GM21390 (cell line): ENCODE data around the gene RGPD5.
A peak's percentile ranks its signal among the peaks of the same experiment; 100 is the strongest.
"Not testable (repeated sequence)": the region's sequence is repeated elsewhere in the genome, so short reads cannot be mapped to it uniquely, and the experiment has no call there.

Experiments used
- ATAC-seq: cut with Tn5 transposase; IDR thresholded peaks from one replicate; pipeline ENCODE4 v1.9.1; 2021; ENCODE audit not compliant: unreplicated experiment

The RGPD5 gene

DNA sequence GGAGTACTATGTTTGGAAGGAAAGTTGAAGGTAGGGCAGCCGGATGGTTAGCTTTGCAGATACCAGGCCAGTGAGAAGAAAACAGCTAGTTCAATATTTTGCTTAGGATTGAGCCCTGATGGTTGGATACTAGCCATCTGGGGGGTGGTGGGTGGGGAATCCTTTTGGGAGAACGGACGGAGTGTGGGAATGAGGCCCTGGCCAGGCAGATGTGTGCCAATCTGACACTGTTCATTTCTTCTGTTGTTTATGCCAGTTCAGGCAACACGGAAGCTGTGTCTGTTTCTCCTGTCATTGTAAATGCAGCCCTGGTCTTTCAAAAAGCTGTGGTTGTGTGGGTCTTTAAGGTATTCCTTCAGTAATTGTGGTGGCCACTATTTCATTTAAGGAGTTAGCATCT, 96.9 kb downstream of the RGPD5 start:
- ATAC-seq = not testable (repeated sequence)

DNA sequence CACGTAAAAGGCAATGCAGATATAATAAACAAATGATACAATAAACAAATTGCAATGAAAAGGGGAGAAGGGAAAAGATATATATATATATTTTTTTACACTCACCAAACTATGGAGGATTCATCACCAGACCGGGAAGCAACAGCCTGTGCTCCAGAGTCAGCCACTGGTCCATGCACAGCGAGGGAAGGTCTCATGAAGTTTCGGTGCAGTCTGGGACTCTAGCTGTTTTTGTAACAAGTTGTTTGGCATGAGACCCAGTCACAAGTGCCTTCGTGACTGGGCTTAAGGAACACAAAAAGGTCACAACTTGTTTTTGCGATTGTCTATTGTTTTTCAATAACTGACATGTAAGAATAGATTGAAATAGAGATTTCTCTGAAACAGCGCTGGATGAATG, 99.6 kb downstream of the RGPD5 start:
- not testable (repeated sequence) for ATAC-seq

DNA sequence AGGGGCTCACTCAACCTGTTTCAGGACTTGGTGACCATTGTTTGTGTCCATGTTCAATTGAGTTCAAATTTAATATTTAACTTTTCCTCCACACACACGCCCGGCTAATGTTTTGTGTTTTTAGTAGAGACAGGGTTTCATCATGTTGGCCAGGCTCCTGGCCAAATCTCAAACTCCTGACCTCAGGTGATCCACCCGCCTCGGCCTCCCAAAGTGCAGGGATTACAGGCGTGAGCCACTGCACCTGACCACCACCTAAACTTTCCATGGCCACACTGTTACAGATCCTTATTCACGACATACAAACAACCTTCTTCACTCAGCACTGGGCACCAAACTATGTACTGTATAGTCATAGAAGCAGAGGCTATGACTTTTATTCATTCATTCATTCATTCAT, 100.0 kb downstream of the RGPD5 start:
- not testable (repeated sequence) for ATAC-seq

DNA sequence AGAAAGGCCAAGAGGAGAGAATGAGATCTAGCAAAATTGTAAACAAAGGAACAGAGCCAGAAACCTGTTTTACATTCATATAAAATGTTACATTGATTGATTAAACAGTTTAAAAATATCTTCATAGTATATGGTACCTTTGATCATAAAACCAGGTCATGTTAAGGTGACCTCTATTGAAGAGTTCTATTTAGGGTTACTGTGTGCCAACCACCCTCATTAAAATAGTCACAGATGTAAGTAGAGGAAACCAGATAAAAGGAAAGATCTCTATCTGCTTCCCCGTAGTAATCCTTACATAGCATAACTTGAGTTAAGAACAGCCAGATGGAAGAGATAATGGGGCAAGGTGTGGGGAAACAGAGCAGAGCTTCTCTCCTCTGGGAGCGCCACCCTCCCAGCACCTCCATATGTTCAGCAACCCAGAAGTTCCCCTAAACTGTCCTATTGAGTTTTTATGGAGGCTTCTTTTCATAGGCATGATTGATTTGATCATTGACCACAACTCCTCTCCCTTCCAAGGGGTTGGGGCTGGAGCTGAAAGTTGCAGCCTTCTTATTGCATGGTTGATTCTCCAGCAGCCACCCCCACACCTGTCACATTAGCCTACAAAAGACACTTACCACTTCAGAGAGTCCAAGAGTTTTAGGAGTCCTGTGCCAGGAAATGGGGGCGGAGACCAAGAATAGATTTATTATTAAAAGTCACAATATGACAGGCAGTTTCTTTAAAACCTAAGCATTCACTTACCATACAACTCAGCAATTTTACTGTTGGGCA, 101.2 kb downstream of the RGPD5 start:
- not testable (repeated sequence) for ATAC-seq

DNA sequence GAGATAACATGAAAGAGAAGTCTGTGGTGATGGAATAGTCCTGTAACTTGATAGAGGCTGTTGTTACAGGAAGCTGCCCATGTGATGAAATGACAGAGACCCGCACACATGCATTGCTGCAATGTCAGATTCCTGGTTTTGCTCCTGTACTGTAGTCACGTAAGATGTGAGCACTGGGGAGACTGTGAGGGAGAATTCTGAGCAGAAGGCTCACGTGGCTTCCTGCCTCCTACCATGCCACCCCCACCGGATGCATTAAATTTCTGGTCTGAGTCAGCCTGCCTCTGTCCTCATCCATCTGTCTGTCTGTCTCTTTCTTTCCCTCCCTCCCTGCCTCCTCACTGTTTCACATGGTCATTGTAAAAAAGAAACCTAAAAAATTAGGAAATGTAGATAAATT, 102.1 kb downstream of the RGPD5 start:
- peak; percentile 96 for ATAC-seq

DNA sequence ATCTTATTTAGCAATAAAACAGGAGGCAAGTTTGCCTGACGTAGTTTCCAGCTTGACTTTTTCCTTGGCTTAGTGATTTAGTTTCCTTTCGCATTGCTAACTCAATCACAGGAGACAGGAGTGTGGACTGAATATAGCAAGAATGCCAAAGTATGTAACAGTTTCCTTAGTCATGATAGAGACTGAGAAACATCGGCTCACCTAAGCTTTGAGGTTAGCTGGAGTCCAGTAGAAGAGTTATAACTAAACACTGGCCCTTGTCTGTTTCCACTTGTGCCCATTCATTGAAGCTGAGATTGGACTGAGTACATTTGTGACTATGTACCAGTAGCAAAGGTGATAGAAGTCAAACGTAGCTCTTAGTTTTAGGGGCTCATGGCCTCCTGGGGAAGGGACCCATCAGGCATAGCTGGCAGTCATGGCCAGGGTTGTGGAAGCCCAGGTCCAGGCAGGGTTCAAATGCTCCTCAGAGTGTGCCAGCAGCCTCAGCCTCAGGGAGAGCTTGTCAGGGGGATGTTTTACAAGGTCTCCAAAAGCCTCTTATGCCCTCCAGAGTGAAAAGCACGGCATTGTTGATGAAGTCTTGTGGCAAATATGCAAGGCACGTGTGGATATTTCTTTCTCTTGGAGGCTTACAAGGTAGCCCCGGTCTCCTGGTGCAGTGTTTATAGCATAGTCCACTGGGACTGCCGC, 103.8 kb downstream of the RGPD5 start:
- ATAC-seq = not testable (repeated sequence)

DNA sequence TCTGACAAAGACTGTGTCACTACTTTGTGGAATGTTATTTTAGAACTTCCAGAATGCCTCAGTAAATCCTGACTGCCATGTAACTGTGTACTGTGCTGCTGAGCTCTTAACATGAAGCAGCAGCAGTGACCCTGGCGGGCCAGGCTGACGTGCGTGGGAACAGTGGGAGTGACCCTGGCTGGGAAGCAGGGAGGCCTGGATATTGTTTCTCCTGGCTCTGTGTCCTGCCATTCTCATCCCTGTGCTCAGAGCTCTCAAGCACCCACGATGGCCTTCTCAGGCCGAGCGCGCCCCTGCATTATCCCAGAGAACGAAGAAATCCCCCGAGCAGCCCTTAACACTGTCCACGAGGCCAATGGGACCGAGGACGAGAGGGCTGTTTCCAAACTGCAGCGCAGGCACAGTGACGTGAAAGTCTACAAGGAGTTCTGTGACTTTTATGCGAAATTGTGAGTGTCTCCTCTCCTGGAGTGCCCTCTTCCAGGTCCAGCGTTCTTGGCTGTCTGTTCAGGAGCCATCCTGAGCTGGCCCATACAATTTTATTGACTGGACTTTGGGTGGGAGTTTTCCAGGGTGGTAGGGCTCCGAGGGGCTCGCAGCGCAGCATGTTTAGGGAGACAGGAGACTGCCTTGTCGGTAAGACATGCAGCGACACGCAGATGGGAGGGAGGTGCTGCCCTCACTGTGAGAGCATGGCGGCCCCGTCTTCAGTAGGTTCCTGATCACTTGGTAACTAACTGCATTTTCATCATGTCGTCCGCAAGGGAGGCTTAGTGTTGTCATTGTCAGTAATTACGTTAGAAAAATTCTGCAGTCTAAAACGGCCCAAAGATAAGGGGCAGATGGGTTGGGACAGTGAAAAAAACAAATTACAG, 104.6 kb downstream of the RGPD5 start, which contains the start of gene LIMS3:
Gene LIMS3 (plus strand): TSS at position 227 of the 875 bp plus-strand sequence. CDS start 41 bp downstream, at position 268.
- not testable (repeated sequence) for ATAC-seq

DNA sequence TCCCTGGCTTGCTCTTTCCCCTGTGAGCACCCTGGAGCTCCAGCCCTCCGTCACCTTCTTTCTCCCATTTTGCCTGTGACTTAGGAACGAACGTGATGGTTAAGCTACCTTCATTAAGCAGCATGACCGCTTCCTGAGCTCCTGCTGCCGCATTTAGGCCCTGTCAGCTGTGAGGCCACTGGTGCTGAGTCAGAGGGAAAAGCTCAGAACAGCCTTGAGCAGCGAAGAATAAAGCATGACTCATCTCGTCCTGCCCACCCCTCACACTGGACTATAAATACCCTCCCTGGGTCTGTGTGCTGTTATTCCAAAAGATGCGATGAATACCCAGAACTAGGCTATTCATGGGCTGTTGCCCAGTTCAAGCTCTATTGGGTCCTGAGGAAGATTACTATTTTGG, 111.7 kb downstream of the RGPD5 start:
- ATAC-seq = peak; percentile 76
